Activated naive CD4-positive, alpha-beta T cell treated with anti-CD3 and anti-CD28 coated beads, Interleukin-2, amount 50 U/mL, for 24 hours (primary cell): Measurements from ENCODE around the gene FAM43A.

ENCODE experiments used
- H3K27ac Mint-ChIP-seq: one replicate; pipeline ENCODE4 v1.8.0; 2021; ENCODE audit warnings: mild to moderate bottlenecking, mixed read lengths
- H3K27me3 Mint-ChIP-seq: one replicate; pipeline ENCODE4 v1.8.0; 2021; ENCODE audit warnings: mixed read lengths
- H3K36me3 Mint-ChIP-seq: one replicate; pipeline ENCODE4 v1.8.0; 2021; ENCODE audit warnings: mixed read lengths
- H3K4me1 Mint-ChIP-seq: one replicate; pipeline ENCODE4 v1.8.0; 2021; ENCODE audit warnings: mixed read lengths
- H3K4me3 Mint-ChIP-seq: one replicate; pipeline ENCODE4 v1.8.0; 2021; ENCODE audit warnings: mild to moderate bottlenecking, mixed read lengths
- H3K9me3 Mint-ChIP-seq: one replicate; pipeline ENCODE4 v1.8.0; 2021; ENCODE audit warnings: mixed read lengths

The FAM43A gene

GRCh38 chr3:194736896-194737600 is 51.4 kb downstream of the FAM43A start:
- Mint-ChIP-seq H3K4me3 (no peak overlapping the region), H3K9me3 (no peaks in the 10 kb centered on the region), H3K27ac (no peak overlapping the region), H3K27me3 (peaks cover 10% of the 10 kb centered on the region), H3K36me3 (peaks cover 2% of the 10 kb centered on the region), H3K4me1 (no peaks in the 10 kb centered on the region)
